Tibial artery (tissue), 4 donors: Measurements from ENCODE around the gene ADIRF.
"Not testable (repeated sequence)": the region's sequence is repeated elsewhere in the genome, so short reads cannot be mapped to it uniquely, and the experiment has no call there.

ENCODE experiments used
- DNase-seq, 2 donors: peaks; one replicate each; pipeline ENCODE4 v3.0.0-alpha.2; 2019
- H3K27ac ChIP-seq, 2 donors: fragments of 200-600 bp; sonication (generic) in 1 of 2; 1 replicate in 1 of 2; 2 replicates in 1 of 2; pipeline ENCODE4 v1.5.1; 2018 to 2019; ENCODE audit warnings: mild to moderate bottlenecking in 1 of 2
- H3K27me3 ChIP-seq, 2 donors: fragments of 200-600 bp; sonication (generic) in 1 of 2; one replicate each; pipeline versions ENCODE4 v1.5.1 to v1.6.0; 2016 to 2019
- H3K36me3 ChIP-seq, 3 donors: fragments of 200-600 bp; sonication (generic) in 2 of 3; one replicate each; pipeline ENCODE4 v1.5.1; 2016 to 2019; ENCODE audit warnings: mild to moderate bottlenecking in 2 of 3
- H3K4me1 ChIP-seq, 4 donors: fragments of 200-600 bp; sonication (generic) in 2 of 4; 1 replicate in 3 of 4; 2 replicates in 1 of 4; pipeline ENCODE4 v1.5.1; 2016 to 2019
- H3K4me3 ChIP-seq, 2 donors: fragments of 200-600 bp; sonication (generic) in 1 of 2; 1 replicate in 1 of 2; 2 replicates in 1 of 2; pipeline ENCODE4 v1.5.1; 2018 to 2019; ENCODE audit warnings: mild to moderate bottlenecking in 2 of 2
- H3K9me3 ChIP-seq, 3 donors: fragments of 200-600 bp; sonication (generic) in 1 of 3; one replicate each; pipeline ENCODE4 v1.5.1; 2016 to 2019
- CTCF ChIP-seq, 2 experiments: fragments of 200-600 bp in 1 of 2; fragments of 450-650 bp in 1 of 2; IDR thresholded peaks; one replicate each; pipeline ENCODE4 v1.5.1; 2017 to 2019; ENCODE audit warnings: antibody characterized with exemption in 2 of 2, mild to moderate bottlenecking in 1 of 2, moderate library complexity in 1 of 2
- intact Hi-C: fragments of 100-400 bp; cut with DNase I; formaldehyde crosslinking; loops from one replicate; pipeline ENCODE4 v1.15.0; 2023; ENCODE audit warnings: low total_unique reads

ADIRF gene

GRCh38 chr10:86944907-86945306 lies 23.4 kb upstream of the ADIRF start:
- TF ChIP-seq CTCF (IDR thresholded peaks at IDR 0.05): no peak
- Histone ChIP-seq H3K4me1 (peaks cover 3 to 44% (median 26%) of the 10 kb centered on the region in 4 donors), H3K27ac (peak overlapping the region; percentile 60 to 68), H3K27me3 (no peaks in the 10 kb centered on the region), H3K9me3 (no peaks in the 10 kb centered on the region), H3K4me3 (no peak overlapping the region), H3K36me3 (peaks cover 0 to 19% (median 0%) of the 10 kb centered on the region in 3 donors)
- DNase-seq: peak in 1 of 2 donors; percentile 11
- intact Hi-C loops: no loop called here

GRCh38 chr10:86945361-86946212 lies 22.7 kb upstream of the ADIRF start:
- Histone ChIP-seq H3K36me3 (peaks cover 0 to 19% (median 0%) of the 10 kb centered on the region in 3 donors), H3K9me3 (no peaks in the 10 kb centered on the region), H3K4me3 (peak overlapping the region in 1 of 2 donors; percentile 16), H3K27ac (peak overlapping the region; percentile 60 to 68), H3K27me3 (no peaks in the 10 kb centered on the region), H3K4me1 (peaks cover 3 to 44% (median 26%) of the 10 kb centered on the region in 4 donors)
- DNase-seq: peak; percentile 63 to 86
- intact Hi-C loops: no loop called here
- TF ChIP-seq CTCF (IDR thresholded peaks at IDR 0.05): peak; percentile 26 to 37

- H3K4me1 ChIP-seq: peaks cover 3 to 51% (median 27%) of the 10 kb centered on the region in 4 donors
- peak overlapping the region; percentile 60 to 68 for H3K27ac ChIP-seq
- H3K9me3 ChIP-seq: no peaks in the 10 kb centered on the region
- peaks cover 0 to 19% (median 0%) of the 10 kb centered on the region in 3 donors for H3K36me3 ChIP-seq
- no peak for TF ChIP-seq CTCF (IDR thresholded peaks at IDR 0.05)
- intact Hi-C loops: no loop called here
- peak; percentile 63 to 81 for DNase-seq
- no peaks in the 10 kb centered on the region for H3K27me3 ChIP-seq
- H3K4me3 ChIP-seq: no peak overlapping the region
These were observed 21.8 kb upstream of the ADIRF start for GRCh38 chr10:86946213-86947155.

- H3K27me3 ChIP-seq, H3K9me3 ChIP-seq, intact Hi-C loops, H3K27ac ChIP-seq, H3K4me3 ChIP-seq: not testable (repeated sequence)
- DNase-seq: peak in 1 of 2 donors; percentile 0
- Histone ChIP-seq H3K36me3 (peaks cover 0 to 12% (median 0%) of the 10 kb centered on the region in 3 donors), H3K4me1 (peaks cover 3 to 53% (median 26%) of the 10 kb centered on the region in 4 donors)
These were observed 20.5 kb upstream of the ADIRF start for GRCh38 chr10:86947806-86948205.

- Histone ChIP-seq H3K9me3 (no peaks in the 10 kb centered on the region), H3K4me3 (no peak overlapping the region), H3K36me3 (no peaks in the 10 kb centered on the region), H3K27ac (no peak overlapping the region), H3K4me1 (peaks cover 13 to 61% (median 40%) of the 10 kb centered on the region in 4 donors), H3K27me3 (no peaks in the 10 kb centered on the region)
- no peak for TF ChIP-seq CTCF (IDR thresholded peaks at IDR 0.05)
- intact Hi-C loops: no loop called here
- peak; percentile 3 to 5 for DNase-seq
These were observed 17.9 kb upstream of the ADIRF start for GRCh38 chr10:86950349-86950748.
